Esophagus muscularis mucosa (tissue), 4 donors: ENCODE measurements around the gene GPC6.

Experiments used
- CTCF ChIP-seq, 3 experiments: fragments of 200-600 bp in 2 of 3; fragments of 450-650 bp in 1 of 3; sonication (generic) in 2 of 3; IDR thresholded peaks; one replicate each; pipeline ENCODE4 v1.5.1; 2017 to 2019; ENCODE audit warnings: antibody characterized with exemption in 3 of 3, mild to moderate bottlenecking in 2 of 3, moderate library complexity in 1 of 3
- EP300 ChIP-seq: sonication (generic); formaldehyde crosslinking; IDR thresholded peaks from one replicate; pipeline ENCODE4 v1.6.1; 2017; ENCODE audit warnings: antibody characterized with exemption
- POLR2A ChIP-seq: fragments of 450-650 bp; IDR thresholded peaks from one replicate; pipeline ENCODE4 v1.6.1; 2017; ENCODE audit warnings: antibody characterized with exemption, moderate library complexity, mild to moderate bottlenecking, low read depth
- POLR2AphosphoS5 ChIP-seq, 2 donors: sonication (generic); formaldehyde crosslinking; IDR thresholded peaks; one replicate each; pipeline ENCODE4 v1.6.1; 2017; ENCODE audit warnings: antibody characterized with exemption in 2 of 2

GRCh38 chr13:94113245-94113644 lies 886.6 kb downstream of the GPC6 start:
- TF ChIP-seq CTCF (IDR thresholded peaks at IDR 0.05) (no peak), POLR2A (no peak), EP300 (no peak), POLR2AphosphoS5 (IDR thresholded peaks at IDR 0.05) (no peak)
